ENCODE results near the gene ENPP6.

ENPP6 gene

DNA sequence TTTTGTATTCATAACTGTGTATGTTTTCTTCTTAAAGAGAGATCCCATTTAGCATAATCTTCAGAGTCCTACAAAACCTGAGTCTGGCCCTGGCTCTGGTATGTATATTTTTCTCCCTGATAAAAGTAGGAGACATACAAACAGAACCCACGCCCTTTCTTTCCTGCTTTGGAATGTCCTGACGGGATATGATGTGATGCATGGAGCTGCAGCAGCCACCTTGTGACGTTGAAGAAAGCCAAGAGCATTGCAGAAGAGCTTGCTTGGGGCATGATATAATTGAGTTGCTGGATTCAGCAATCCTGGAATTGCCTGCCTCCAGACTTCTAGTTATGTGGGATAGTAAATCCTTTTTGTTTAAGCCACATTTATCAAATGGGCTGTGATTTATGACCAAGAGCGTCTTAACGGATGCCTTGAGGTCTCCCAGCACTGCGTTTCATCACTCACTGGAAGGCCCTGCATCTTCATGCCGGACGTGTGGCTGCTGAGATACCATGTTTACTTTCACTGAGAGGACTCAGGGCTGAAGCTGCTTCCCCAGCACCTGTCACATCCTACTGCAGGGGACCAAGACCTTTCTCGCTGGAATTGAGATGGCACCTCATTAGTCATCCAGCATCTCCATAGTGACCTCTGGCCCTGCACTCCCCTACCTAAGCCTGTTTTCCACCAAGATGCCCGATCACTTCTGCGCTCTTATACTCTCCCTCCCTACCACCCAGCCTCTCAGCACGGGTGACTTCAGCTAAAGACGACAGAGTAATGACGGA is 107.0 kb downstream of the ENPP6 start:
- H3K4me3 ChIP-seq (ENCODE audit: low read depth, low read length), result no peak overlapping the region

DNA sequence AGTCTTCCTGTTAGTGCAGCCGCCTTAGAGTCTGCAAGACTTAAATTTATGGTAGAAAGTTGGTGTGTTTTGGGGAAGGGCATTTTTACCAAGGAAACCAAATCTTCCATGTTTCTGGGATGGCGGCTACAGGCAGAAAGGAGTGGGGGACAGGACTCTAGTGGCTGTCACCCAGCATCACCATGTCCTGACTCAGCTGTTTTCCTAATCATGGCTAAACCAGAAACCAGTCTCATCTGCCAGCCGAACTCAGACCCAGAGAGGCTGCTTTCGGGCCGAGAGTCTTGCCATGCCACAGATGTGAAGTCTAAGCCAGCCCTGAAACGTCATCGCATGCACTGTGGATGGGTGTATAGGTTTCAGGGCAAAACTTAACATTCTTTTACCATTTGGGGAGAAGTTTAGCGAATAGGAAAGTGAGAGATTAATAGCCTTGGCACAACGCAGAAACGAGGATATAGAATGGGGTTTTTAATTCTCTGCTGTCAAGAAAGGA is 109.6 kb downstream of the ENPP6 start:
- no peak overlapping the region for H3K4me3 ChIP-seq (ENCODE audit: low read depth, low read length)

DNA sequence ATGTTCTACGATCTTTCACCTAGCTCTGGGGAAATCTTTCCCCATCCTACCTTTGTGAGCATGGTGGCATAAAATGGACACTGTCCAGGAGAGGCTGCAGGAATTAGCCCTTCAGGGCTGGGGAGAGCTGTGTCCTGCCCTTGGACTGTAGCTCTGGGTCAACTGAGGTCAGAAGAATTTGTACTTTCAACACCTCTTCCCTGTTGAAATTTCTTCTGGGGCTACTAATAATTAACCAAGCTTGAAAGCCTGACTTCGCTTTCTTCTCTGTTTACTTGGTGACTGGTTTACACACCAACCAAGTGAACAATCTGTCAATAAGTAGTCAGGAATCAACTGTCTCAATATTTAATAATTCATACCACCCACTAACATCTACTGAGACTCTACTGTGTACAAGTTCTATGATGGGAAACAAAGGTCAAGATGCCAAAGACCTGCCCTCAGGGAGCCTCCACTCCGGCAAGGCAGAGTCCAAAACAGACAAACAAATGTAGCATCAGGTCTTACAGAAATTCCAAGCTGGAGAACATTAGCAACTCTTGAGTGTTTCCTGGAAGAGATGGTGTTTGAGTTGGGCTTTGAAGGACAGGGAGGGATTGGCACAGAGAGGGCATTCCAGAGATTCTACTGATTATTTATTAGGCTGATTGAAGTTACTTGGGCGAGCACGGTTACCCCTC is 113.1 kb downstream of the ENPP6 start:
- no peak overlapping the region for H3K4me3 ChIP-seq (ENCODE audit: low read depth, low read length)

DNA sequence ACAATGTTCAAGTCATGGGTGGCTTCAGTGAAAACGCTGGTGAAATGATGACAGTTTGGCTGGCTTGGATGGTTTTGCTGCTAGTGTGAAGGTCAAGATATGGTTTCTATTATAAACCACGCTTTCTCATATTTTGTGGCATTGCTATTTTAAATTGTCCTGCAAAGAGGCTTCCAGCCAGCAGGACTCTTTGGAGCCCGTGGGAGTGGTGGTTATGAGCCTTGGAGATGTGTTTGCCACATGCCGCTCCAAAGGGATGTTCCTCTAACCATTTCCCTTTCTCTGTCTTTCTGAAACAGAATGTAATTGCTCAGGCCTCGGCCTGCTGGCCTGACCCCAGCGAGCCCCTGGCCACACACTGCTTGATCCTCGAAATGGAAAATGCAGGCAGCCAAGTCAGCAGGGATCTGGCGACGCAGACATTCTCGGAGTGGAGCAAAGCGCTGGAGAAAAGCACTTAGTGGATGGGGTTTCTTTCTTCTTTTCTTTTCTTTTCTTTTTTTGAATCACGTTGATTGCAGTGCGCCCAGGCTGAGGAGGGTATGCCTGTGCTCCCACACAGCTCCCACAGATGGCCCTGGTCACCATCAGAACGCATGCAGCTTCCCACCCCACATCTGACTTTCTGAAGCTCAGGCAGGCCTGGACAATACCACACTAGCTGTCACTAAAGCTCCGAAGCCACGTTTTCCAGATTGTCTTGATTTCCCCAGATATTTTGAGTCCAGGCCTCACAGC is 114.0 kb downstream of the ENPP6 start:
- no peak overlapping the region for H3K4me3 ChIP-seq (ENCODE audit: low read depth, low read length)

DNA sequence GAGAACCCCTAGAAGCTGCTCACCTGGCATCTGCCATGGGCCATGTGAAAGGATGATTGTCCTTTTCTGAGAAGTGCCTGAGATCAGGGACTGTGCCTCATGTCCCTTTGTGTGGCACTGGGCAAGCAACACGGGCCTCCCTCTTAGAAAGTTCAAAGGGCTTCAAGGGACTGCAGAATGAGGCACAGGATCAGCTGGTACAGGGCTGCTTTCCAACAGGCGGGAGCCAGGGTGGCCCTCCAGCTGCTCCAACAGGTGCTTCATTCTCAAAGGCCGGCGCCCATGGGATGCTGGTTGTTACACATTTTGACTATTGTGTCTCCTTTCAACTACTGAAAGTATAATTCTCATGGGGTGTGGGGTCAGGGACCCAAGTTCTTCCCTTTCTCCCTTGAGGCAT is 114.7 kb downstream of the ENPP6 start:
- H3K4me3 ChIP-seq (ENCODE audit: low read depth, low read length), result no peak overlapping the region

DNA sequence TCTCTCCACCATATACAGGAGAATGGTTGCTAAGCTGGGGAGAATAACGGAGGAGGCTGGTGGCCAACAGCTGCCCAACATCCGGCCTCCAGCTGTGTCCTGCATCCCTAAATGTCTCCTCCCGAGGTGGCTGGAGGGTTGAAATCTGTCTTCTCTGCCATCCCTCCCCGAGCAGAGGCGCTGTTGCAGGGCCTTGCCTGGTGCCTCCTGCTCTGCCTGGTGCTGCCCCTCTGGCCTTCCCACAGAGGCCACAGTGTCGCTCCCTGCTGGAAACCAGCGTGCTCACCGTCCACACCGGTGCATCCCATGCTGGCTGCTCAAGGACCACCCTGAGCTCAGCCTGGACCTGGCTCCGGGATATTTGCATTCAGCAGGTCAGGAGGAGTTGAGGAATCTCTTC is 115.2 kb downstream of the ENPP6 start:
- no peak overlapping the region for H3K4me3 ChIP-seq (ENCODE audit: low read depth, low read length)

DNA sequence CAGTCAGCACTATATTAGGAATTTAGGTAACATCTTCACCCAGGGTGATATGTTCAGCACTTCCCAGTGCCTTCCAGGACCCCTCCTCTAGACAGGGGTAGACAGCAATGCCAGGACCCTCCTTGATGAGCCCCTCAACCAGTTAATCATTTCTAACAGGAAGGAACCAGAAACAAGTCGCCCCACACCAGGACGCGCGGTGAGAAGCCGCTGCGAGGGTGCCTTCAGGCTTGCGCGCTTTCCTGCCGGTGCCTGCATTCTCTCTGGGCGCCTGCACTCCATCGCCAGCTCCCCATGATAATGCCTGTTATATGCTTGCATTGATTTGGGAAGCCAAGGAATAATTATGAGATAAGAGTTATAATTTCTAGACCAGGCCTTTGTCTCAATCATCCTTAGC is 116.0 kb downstream of the ENPP6 start:
- no peak overlapping the region for H3K4me3 ChIP-seq (ENCODE audit: low read depth, low read length)

DNA sequence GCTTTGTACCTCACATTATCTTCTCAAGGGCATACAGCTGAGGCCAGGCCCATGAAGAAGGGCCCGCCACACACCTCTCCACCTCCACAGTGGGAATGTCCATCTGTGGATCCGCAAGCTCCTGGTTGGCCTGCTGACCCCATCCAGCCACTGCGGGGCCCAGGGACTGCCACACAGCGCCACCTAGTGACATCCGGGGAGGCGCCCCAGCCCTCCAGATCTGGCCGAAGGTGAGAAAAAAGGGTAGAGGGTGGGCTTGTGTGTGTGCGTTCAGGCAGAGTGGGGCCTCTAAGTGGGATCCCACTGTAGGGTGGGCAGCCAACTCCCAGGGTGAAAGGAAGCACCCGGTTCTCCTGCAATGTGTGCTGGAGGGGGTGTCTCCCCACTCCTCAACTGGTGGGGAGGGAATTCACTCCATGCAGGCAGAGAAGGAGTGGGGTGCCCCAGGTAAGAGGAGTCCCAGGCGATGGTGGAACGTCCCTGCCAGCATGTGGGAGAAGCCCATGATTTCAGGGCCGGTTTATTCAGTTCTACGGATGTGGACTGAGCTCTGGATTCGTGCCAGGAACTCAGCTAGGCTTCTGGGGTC is 117.3 kb downstream of the ENPP6 start:
- no peak overlapping the region for H3K4me3 ChIP-seq (ENCODE audit: low read depth, low read length)

DNA sequence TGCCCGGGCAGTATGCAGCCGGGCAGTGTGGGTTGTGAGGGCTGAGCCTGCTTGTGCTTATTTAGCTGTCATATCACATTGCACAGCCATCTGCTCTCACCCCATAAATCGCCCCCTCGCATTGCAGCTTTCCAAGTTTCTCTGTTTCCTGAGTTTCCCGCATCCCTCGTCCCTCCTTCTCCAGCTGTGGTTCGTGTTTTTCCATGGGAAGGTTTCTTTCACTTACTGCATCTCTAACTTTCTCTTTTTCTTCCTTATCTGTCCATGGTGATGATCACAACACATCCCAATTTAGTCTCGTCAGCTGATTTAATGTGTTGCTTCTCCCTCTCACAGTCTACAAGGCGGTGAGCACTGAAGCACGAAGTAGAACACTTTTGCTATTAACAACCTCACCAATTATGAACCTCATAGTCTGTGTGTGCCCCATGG is 118.1 kb downstream of the ENPP6 start:
- no peak overlapping the region for H3K4me3 ChIP-seq (ENCODE audit: low read depth, low read length)

DNA sequence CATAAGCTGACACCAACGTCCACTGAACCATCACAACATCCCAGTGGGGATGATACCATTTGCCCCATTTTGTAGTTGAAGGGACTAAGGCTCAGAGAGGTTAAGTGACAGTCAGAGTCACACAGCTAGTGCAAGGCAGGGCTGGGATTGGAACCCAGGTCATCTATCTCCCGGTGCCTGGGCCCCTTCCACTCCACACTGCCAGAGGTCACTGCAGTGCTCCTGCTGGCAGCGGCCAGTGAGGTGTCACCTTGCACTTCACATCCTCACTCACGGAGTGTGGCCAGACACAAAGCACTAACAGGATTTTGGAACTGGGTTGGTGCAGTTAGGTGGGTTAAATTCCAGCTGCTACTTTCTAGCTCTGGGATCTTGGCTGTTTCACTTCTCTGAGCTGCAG is 118.7 kb downstream of the ENPP6 start:
- no peak overlapping the region for H3K4me3 ChIP-seq (ENCODE audit: low read depth, low read length)

DNA sequence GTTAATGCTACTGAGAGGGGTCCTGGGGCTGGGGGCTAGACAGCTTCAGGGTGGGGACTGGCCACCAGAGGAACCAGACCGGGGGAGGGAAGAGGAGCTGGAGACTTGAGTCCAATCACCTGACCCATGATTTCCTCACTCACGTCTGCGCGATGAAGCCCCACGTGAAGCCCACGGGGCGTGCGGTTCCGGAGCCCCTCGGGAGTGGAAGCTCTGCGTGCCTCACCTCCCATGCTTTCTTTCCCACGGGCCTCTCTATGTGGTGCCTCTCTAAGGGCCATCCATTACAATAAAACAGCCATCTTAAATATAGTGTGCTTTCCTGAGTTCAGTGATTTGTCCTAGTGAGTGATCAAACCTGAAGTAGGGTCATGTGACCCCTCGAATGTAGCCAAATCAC is 119.9 kb downstream of the ENPP6 start:
- H3K4me3 ChIP-seq (ENCODE audit: low read depth, low read length), result no peak overlapping the region

DNA sequence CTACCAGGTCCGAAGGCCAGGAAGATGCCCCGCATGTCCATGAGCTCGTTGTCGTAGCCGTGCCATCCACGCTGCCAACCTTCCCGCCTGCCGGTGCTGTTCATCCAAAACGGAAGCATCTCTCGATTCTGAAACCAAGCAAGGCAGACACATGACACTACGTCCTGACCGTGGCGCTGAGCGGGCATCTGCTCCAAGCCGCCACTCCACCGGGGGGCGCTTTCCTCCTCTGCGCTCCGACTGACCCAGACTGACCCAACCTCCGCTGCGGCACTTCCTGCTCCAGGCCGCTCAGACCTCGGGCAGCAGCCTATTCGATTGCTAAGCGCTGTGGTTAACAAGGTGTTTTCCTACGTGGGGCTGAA is 120.5 kb downstream of the ENPP6 start:
- H3K4me3 ChIP-seq (ENCODE audit: low read depth, low read length), result no peak overlapping the region

DNA sequence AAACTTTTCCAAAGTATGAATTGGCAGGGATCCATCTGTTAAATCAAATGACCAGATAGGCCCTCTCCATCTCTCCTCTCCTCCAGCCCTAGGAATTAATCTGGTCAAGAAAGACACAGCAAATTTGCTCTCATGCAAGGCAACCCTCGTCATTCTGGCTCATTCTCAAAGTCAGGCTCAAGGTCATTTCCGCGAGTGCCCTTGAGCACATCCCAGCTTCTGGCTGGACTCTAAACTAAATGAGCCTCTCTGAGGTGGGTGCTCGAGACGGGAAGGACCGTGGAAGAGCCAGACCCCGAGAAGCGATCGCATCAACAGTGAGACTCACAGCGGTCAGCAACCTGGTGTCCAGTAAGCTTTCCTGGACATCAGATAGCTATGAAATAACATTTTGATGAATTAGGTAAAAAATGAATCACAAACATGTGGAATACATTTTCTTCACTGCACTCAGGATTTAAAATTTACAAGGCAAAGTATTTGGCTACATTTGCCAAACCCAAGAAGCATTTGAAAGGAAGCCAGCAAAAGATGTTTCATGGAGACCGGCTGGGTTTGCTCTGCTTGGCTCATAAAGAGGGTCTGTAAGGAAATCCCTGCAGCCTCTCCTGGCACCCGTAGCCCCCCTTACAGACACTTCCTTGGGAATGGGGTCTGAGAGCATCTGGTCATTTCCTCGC is 121.0 kb downstream of the ENPP6 start:
- H3K4me3 ChIP-seq (ENCODE audit: low read depth, low read length), result no peak overlapping the region

DNA sequence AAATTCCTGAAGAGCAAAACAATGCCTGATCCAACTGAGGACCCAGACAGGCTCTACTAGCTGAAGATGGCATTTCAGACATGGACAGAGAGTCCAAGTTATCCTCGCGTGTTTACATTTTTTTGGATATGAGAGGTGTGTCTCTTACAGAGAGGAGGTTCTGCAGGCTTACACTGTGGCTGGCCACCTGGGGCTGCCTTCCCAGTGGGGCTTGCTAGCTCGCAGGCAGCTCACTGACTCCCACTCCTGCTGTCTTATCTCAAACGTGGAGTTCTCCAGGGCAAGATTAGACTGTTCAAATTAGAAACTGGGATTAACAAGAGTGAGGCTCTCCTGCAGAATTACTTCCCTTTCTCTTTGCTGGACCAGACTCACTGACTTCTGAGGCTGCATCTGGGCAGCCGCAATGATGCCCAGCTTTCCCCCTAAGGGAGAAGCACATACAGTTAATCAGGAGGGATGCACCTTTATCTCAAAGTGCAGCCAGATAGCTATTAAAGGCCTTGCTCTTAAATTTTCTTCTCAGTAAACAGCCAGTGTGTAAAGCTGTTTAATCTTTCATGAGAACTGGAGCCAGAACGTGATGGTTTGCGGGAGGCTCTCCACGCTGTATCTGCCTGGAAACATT is 123.0 kb downstream of the ENPP6 start:
- H3K4me3 ChIP-seq (ENCODE audit: low read depth, low read length), result no peak overlapping the region

DNA sequence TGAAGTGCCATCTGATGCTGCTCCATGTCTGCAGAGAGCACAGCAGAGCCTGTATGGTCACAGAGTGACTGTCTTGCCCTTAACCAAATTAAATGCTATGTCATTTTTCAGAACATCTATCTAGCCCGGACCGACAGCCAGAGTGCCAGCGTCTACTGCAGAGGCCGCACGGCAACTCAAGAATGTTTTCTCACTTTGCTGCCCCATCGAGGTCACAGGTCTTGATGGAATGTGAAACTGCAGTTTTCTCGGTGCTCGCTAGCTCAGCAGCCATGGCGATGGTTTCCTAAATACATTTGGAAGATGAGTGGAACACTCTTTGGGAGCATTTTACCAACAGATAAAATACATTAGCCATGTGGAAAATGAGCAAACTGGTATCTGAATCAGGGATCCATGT is 125.7 kb downstream of the ENPP6 start:
- H3K4me3 ChIP-seq (ENCODE audit: low read depth, low read length), result no peak overlapping the region

DNA sequence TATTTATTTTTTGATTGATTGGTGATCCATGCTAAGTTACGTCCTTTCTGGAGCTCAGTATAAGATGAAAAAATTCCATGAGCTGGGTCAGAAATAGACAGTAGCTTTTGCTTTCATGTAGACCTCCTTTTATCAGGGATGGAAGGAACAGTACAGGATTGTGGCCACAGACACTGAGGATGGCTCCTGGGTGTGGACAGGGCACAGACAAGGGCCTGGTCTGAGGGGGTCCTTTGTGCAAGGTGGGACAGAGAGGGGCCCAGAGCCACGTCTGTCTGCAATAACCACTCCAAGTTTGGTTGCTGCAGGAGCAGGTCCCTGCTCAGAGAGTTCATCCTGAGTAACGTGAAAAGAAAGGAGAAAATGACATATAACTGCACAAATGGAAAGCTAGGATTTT is 127.1 kb downstream of the ENPP6 start:
- no peak overlapping the region for H3K4me3 ChIP-seq (ENCODE audit: low read depth, low read length)

DNA sequence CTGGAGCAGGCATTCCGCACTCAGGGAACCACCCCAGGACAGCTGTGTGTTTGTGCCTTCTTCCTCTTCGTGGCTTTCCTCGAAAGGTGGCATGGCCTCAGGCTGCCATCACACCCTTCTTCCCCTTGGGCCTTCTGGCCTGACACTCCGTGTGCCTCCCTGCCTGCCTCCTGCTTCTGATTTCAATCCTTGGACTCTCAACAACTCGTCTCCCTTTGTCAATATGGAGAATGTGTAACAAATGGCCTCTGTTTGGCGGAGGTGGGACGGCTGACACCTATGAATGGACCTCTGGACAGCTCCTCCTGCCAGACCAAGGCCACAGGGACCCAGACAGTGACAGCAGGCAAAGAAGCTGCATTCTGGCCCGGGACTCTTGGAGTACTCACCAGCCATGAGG is 137.0 kb downstream of the ENPP6 start:
- no peak overlapping the region for H3K4me3 ChIP-seq (ENCODE audit: low read depth, low read length)

DNA sequence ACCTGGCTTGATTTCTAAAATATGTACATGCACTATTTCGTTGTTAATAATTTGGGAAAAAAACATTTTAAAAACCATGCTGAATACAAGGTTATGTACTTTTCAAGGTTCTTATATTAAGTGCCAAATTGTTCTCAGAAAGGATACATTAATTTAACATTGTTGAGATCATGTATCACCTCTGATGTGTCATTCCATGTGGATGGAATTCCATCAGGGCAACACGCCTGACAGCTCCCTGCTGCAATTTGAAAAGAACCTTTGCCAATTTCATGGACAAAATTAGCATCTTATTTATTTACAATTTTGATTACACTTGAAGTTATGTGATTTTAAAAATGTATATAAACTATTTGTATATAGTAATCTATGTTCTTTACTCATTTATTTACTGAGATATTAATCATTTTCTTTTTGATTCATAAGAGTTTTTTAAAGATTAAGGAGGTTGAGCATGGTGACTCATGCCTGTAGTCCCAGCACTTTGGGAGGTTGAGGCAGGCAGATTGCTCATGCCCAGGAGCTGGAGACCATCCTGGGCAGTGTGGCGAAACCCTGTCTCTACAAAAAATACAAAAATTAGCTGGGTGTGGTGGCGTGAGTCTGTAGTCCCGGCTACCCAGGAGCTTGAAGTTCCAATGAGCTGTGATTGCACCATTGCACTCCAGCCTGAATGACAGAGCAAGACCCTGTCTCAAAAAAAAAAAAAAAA is 142.8 kb downstream of the ENPP6 start:
- H3K4me3 ChIP-seq (ENCODE audit: low read depth, low read length), result no peak overlapping the region

DNA sequence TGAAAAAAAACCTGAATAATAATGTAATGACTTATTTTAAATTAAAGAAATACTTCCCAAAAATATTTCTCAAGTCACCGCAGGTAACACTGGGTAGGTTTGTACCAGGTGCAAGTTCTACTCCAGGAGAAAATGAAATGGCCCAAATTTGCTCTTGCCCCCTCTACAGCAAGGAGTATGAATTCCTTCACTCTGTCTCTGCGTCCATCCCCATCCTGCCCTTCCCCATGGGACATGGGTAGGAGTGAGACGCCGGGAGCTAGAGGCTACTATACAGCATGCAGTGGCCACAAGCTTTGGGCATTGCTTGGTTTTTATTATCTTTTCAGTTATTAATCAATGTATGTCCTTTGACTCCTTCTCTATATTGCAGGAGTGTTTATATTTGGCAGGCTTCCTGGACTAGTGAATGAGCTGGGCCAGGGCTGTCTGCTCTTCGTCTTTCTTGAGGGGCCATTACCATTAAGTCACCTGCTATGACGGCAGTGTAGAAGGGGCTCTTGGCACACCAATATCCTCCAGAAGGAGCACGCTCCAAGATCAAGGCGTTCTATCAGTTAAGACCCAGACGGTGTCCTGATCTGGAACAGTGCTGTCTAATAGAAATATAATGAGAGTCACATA is 149.6 kb downstream of the ENPP6 start:
- no peak overlapping the region for H3K4me3 ChIP-seq (ENCODE audit: low read depth, low read length)
